ENCODE results near the gene SYT12.

DNA sequence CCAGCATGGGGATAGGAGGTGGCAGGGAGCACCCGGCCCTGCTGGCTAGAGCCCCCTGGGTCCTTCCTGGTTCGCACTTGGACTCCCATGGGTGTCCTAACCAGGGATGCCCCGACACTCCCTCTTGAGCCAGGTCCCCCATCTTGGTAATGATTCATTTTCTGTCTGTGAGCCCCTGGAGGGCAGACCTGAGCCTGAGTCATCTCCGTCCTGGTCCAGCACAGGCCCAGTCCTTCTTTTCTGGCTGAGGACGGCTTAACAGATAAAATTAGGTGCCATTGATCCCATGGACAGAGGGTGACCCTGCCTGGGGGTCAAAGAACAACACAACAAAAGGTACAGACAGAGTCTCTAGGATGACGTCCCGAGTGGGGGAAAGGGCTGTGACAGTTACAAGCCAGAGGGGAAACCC lies 37.2 kb downstream of the SYT12 start:
- TF ChIP-seq CTCF (conservative IDR thresholded peaks at IDR 0.05; ENCODE audit: low read depth, low read length) (no peak), EZH2 (IDR thresholded peaks at IDR 0.05; ENCODE audit: borderline replicate concordance, low read depth, low read length, poor library complexity, severe bottlenecking) (no peak)
